ENCODE data around the gene ZWILCH.
"Not testable (repeated sequence)": the region's sequence is repeated elsewhere in the genome, so short reads cannot be mapped to it uniquely, and the experiment has no call there.

The ZWILCH gene

GRCh38 chr15:66581972-66582537, 76.9 kb downstream of the ZWILCH start:
- DNase-seq (ENCODE audit: low spot score), result no peak

GRCh38 chr15:66586155-66586976, 81.2 kb downstream of the ZWILCH start:
- DNase-seq (ENCODE audit: low spot score), result no peak

GRCh38 chr15:66587020-66587419, 81.9 kb downstream of the ZWILCH start:
- no peak for DNase-seq (ENCODE audit: low spot score)

GRCh38 chr15:66587749-66588148, 82.6 kb downstream of the ZWILCH start:
- DNase-seq (ENCODE audit: low spot score), result no peak

- DNase-seq (ENCODE audit: low spot score), result no peak
Measured at GRCh38 chr15:66588537-66588936, 83.4 kb downstream of the ZWILCH start.

GRCh38 chr15:66588971-66589370, 83.8 kb downstream of the ZWILCH start:
- DNase-seq (ENCODE audit: low spot score), result peak; percentile 13

GRCh38 chr15:66589429-66589828, 84.3 kb downstream of the ZWILCH start:
- DNase-seq (ENCODE audit: low spot score), result not testable (repeated sequence)

GRCh38 chr15:66590435-66590834, 85.3 kb downstream of the ZWILCH start:
- no peak for DNase-seq (ENCODE audit: low spot score)

GRCh38 chr15:66591322-66591862, 86.3 kb downstream of the ZWILCH start:
- DNase-seq (ENCODE audit: low spot score), result no peak

GRCh38 chr15:66592505-66593218, 87.5 kb downstream of the ZWILCH start:
- peak; percentile 35 for DNase-seq (ENCODE audit: low spot score)

GRCh38 chr15:66593219-66593780, 88.2 kb downstream of the ZWILCH start:
- no peak for DNase-seq (ENCODE audit: low spot score)

- DNase-seq (ENCODE audit: low spot score), result no peak
Measured at GRCh38 chr15:66594344-66594743, 89.2 kb downstream of the ZWILCH start.

- no peak for DNase-seq (ENCODE audit: low spot score)
Measured at GRCh38 chr15:66594836-66595235, 89.7 kb downstream of the ZWILCH start.

GRCh38 chr15:66595332-66595731, 90.2 kb downstream of the ZWILCH start:
- no peak for DNase-seq (ENCODE audit: low spot score)

GRCh38 chr15:66595931-66596545, 90.9 kb downstream of the ZWILCH start:
- DNase-seq (ENCODE audit: low spot score), result no peak

GRCh38 chr15:66598095-66598815, 93.1 kb downstream of the ZWILCH start:
- DNase-seq (ENCODE audit: low spot score), result no peak
